Measurements from ENCODE around the gene SERGEF. TPM values are rescaled to one million over a fixed set of nuclear protein-coding genes. Genes with fewer than 3 reads are reported as not detected.

The SERGEF gene
- total RNA-seq, 2 experiments from 2014 or later, result 44.3 to 47.2 TPM

GRCh38 chr11:17780668-17781067, 232.2 kb downstream of the SERGEF start:
- no peak for ATAC-seq (ENCODE audit: low read depth)
- H3K9me3 Mint-ChIP-seq, result no peaks in the 10 kb centered on the region
- H3K36me3 Mint-ChIP-seq, result no peaks in the 10 kb centered on the region
- DNase-seq, result no peak
- H3K4me3 Mint-ChIP-seq, result no peak overlapping the region
- POLR2A ChIA-PET, result no interaction called here
- no peaks in the 10 kb centered on the region for H3K27me3 Mint-ChIP-seq
- no peaks in the 10 kb centered on the region for H3K4me1 Mint-ChIP-seq
- H3K27ac Mint-ChIP-seq, result no peak overlapping the region

GRCh38 chr11:17779861-17780594, 232.8 kb downstream of the SERGEF start:
- no peak overlapping the region for H3K4me3 Mint-ChIP-seq
- no peaks in the 10 kb centered on the region for H3K27me3 Mint-ChIP-seq
- no peak for DNase-seq
- POLR2A ChIA-PET, result no interaction called here
- H3K4me1 Mint-ChIP-seq, result no peaks in the 10 kb centered on the region
- no peaks in the 10 kb centered on the region for H3K36me3 Mint-ChIP-seq
- ATAC-seq (ENCODE audit: low read depth), result no peak
- no peak overlapping the region for H3K27ac Mint-ChIP-seq
- H3K9me3 Mint-ChIP-seq, result no peaks in the 10 kb centered on the region

GRCh38 chr11:17778956-17779860, 233.6 kb downstream of the SERGEF start:
- Mint-ChIP-seq H3K36me3 (no peaks in the 10 kb centered on the region), H3K4me1 (no peaks in the 10 kb centered on the region), H3K9me3 (no peaks in the 10 kb centered on the region), H3K27me3 (no peaks in the 10 kb centered on the region), H3K4me3 (no peak overlapping the region), H3K27ac (no peak overlapping the region)
- ATAC-seq (ENCODE audit: low read depth), result no peak
- no peak for DNase-seq
- POLR2A ChIA-PET, result no interaction called here

GRCh38 chr11:17778352-17778751, 234.5 kb downstream of the SERGEF start:
- Mint-ChIP-seq H3K27me3 (no peaks in the 10 kb centered on the region), H3K36me3 (no peaks in the 10 kb centered on the region), H3K4me1 (no peaks in the 10 kb centered on the region), H3K4me3 (no peak overlapping the region), H3K9me3 (no peaks in the 10 kb centered on the region), H3K27ac (no peak overlapping the region)
- POLR2A ChIA-PET, result no interaction called here
- DNase-seq, result no peak
- ATAC-seq (ENCODE audit: low read depth), result no peak

GRCh38 chr11:17777738-17778091, 235.1 kb downstream of the SERGEF start:
- Mint-ChIP-seq H3K4me1 (no peaks in the 10 kb centered on the region), H3K4me3 (no peak overlapping the region), H3K27me3 (no peaks in the 10 kb centered on the region), H3K27ac (no peak overlapping the region), H3K36me3 (no peaks in the 10 kb centered on the region), H3K9me3 (no peaks in the 10 kb centered on the region)
- POLR2A ChIA-PET, result no interaction called here
- no peak for ATAC-seq (ENCODE audit: low read depth)
- no peak for DNase-seq

GRCh38 chr11:17777086-17777737, 235.6 kb downstream of the SERGEF start:
- no peaks in the 10 kb centered on the region for H3K27me3 Mint-ChIP-seq
- POLR2A ChIA-PET, result no interaction called here
- no peak for DNase-seq
- H3K4me3 Mint-ChIP-seq, result no peak overlapping the region
- H3K36me3 Mint-ChIP-seq, result no peaks in the 10 kb centered on the region
- no peak overlapping the region for H3K27ac Mint-ChIP-seq
- H3K4me1 Mint-ChIP-seq, result no peaks in the 10 kb centered on the region
- no peaks in the 10 kb centered on the region for H3K9me3 Mint-ChIP-seq
- ATAC-seq (ENCODE audit: low read depth), result no peak

- ATAC-seq (ENCODE audit: low read depth) (no peak), DNase-seq (no peak)
- Mint-ChIP-seq H3K36me3 (no peaks in the 10 kb centered on the region), H3K27me3 (no peaks in the 10 kb centered on the region), H3K27ac (no peak overlapping the region), H3K4me1 (no peaks in the 10 kb centered on the region), H3K4me3 (no peak overlapping the region), H3K9me3 (no peaks in the 10 kb centered on the region)
- POLR2A ChIA-PET, result no interaction called here
Observed at GRCh38 chr11:17776212-17776875, 236.5 kb downstream of the SERGEF start.

GRCh38 chr11:17775507-17776211, 237.2 kb downstream of the SERGEF start:
- Mint-ChIP-seq H3K4me1 (no peaks in the 10 kb centered on the region), H3K9me3 (no peaks in the 10 kb centered on the region), H3K4me3 (no peak overlapping the region), H3K36me3 (no peaks in the 10 kb centered on the region), H3K27me3 (no peaks in the 10 kb centered on the region), H3K27ac (no peak overlapping the region)
- ATAC-seq (ENCODE audit: low read depth) (no peak), DNase-seq (no peak)
- POLR2A ChIA-PET, result no interaction called here

GRCh38 chr11:17775035-17775348, 237.9 kb downstream of the SERGEF start:
- H3K4me1 Mint-ChIP-seq, result no peaks in the 10 kb centered on the region
- H3K36me3 Mint-ChIP-seq, result no peaks in the 10 kb centered on the region
- ATAC-seq (ENCODE audit: low read depth), result no peak
- H3K4me3 Mint-ChIP-seq, result no peak overlapping the region
- H3K27ac Mint-ChIP-seq, result no peak overlapping the region
- no peak for DNase-seq
- no peaks in the 10 kb centered on the region for H3K27me3 Mint-ChIP-seq
- no peaks in the 10 kb centered on the region for H3K9me3 Mint-ChIP-seq
- POLR2A ChIA-PET, result no interaction called here

- POLR2A ChIA-PET, result interaction anchor here (0.6 kb wide), 1 partner anchor 303 kb away, joined by 3 read pairs; no protein-coding TSS in a partner anchor
- no peak overlapping the region for H3K27ac Mint-ChIP-seq
- H3K4me3 Mint-ChIP-seq, result no peak overlapping the region
- no peak for ATAC-seq (ENCODE audit: low read depth)
- H3K9me3 Mint-ChIP-seq, result no peaks in the 10 kb centered on the region
- no peaks in the 10 kb centered on the region for H3K36me3 Mint-ChIP-seq
- H3K4me1 Mint-ChIP-seq, result no peaks in the 10 kb centered on the region
- DNase-seq, result no peak
- H3K27me3 Mint-ChIP-seq, result no peaks in the 10 kb centered on the region
Observed at GRCh38 chr11:17774232-17775034, 238.4 kb downstream of the SERGEF start.

GRCh38 chr11:17773674-17774073, 239.2 kb downstream of the SERGEF start:
- Mint-ChIP-seq H3K27ac (no peak overlapping the region), H3K9me3 (no peaks in the 10 kb centered on the region), H3K4me3 (no peak overlapping the region), H3K27me3 (no peaks in the 10 kb centered on the region), H3K4me1 (no peaks in the 10 kb centered on the region), H3K36me3 (no peaks in the 10 kb centered on the region)
- ATAC-seq (ENCODE audit: low read depth) (no peak), DNase-seq (no peak)
- POLR2A ChIA-PET, result no interaction called here

- H3K9me3 Mint-ChIP-seq, result no peaks in the 10 kb centered on the region
- no peak overlapping the region for H3K4me3 Mint-ChIP-seq
- no peak for ATAC-seq (ENCODE audit: low read depth)
- H3K4me1 Mint-ChIP-seq, result no peaks in the 10 kb centered on the region
- POLR2A ChIA-PET, result no interaction called here
- H3K36me3 Mint-ChIP-seq, result no peaks in the 10 kb centered on the region
- no peak overlapping the region for H3K27ac Mint-ChIP-seq
- no peaks in the 10 kb centered on the region for H3K27me3 Mint-ChIP-seq
- no peak for DNase-seq
Observed at GRCh38 chr11:17772704-17773600, 239.9 kb downstream of the SERGEF start.

Measured in activated naive CD8-positive, alpha-beta T cell treated with anti-CD3 and anti-CD28 coated beads, Interleukin-2, amount 10 ng/mL, durations not matched to agents 7 days and 5 days (primary cell).